AG08395 (cell line): Measurements from ENCODE around the gene NALCN.
A peak's percentile ranks its signal among the peaks of the same experiment; 100 is the strongest.

Experiments
- DNase-seq: peaks from one replicate; pipeline ENCODE4 v3.0.0; 2012; ENCODE audit warnings: mixed read lengths, low spot score

NALCN gene

DNA sequence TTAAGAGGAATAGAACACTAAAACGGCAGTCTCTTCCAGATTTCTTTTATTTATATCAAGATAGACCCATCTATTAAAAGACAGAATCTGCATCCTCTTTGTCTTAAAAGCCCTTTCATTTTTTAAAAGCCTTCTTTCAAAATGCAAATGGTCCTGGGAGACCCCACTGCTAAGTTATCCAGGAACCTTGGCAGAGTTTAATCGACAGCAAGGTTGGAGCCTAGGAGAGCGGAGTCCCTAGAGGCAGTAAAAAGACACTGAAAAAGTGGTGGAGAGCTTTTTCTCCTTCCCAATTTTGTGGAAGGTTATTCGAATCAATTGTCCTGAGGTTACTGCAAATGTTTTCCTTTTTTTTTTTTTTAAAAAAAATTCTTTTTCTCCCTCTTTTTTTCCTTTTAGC lies 294.7 kb downstream of the NALCN start:
- no peak for DNase-seq

DNA sequence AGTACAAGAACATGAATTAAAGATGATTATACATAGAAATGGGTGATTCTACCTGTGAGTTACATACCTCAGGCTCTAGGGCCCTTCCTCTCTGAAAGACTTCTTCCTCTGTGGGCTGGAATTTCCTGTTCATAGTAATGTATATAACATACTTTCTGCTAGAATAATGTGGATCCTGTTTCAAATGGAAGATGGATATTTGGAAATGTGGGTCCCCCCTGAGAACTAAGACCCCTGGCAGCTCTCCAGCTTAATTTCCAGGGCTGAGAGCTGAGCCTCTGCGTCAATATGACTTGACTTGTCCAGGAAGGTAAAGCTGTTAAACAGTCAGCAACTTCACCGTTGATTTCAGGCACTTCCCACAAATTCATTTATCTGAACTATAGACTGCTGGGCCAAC lies 296.3 kb downstream of the NALCN start:
- no peak for DNase-seq

DNA sequence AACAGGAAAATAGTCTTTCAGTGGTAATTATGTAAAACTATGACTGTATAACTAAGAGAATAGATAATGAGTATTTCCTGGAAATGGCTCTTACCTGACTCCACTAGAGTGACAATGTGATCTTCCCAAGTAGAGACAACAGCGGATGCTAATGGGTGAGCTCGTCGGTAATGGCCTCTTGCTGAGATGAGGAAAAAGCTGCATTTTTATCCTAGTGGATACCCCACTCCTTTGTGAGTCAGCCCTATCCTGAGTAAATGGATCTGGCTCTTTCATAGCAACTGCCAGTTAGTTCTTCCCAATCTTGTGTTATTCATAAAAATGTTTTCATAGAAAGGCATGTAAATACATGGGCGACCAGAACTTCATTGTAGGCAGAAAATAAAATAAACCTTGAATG lies 299.5 kb downstream of the NALCN start:
- DNase-seq: no peak

DNA sequence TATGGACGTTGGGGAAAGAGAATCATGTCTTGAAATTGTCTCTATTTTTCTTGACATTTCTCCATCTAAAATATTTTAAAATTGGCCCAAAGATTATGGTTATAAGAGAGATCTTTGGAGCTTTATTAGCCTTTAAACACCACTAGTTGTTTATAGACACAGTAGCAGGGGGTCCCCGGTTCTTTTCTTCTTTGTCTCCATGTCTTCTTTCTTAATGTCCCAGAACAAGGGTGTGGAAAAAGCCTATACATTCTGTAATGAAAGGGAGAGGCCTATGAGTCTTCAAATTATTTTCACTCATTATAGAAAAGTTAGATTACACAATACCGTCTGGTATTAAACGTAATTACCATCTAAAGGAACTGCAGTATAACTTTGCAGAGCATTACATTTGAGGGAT lies 300.0 kb downstream of the NALCN start:
- no peak for DNase-seq

DNA sequence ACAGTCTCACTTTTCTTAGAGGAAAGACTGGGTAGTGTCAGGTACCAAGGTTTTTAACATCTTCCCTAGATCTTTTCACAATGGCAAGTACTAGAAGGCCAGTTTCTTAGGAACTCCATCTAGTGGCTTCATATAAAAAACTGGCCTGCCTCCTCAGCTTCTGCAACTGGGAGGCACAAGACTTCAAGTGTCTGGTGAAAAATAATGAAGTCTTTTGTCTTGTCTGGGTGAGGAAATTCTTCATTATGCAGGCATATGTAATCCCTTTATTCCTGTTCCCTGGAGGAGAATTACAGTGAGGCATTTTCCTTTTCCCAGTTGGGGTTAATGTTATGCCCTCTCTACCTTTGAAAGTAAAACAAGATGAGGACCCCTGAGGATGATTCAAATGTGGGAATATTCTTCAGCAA lies 300.5 kb downstream of the NALCN start:
- no peak for DNase-seq

DNA sequence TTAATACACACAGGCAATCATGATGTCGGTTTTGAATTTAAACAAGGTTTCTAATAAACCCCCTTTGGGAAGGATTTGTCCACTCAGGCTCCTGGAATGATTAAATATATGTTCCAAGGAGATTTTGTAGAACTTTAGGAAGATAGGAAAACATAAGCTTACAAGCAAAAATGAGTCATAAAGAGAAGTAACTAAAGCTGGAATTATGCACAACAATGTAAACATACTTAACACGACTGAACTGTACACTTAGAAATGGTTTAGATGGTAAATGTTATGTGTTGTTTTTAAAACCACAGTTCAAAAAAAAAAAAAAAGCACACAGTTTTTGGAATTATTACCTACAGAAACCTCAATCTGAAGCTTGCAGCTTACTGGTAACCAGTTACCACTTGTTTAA lies 304.4 kb downstream of the NALCN start:
- no peak for DNase-seq

DNA sequence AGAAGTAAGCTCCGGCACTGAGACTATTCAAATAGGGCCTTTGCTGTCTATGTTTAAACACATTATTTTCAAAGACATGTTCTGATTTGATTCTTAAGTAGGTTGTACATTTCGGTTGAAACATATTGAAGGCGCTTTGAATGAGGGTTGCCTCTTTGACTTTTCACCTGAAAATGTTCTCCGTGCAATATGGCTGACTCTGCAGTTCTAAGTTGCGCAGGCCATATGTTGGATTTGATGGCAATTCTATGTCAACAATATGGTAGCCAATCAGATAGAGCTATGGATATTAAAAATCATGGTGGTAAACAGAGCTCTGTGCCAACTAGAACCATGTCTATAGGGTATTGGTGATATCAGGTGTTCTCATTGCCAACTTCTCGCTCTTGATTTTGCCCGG lies 307.3 kb downstream of the NALCN start:
- DNase-seq: no peak

DNA sequence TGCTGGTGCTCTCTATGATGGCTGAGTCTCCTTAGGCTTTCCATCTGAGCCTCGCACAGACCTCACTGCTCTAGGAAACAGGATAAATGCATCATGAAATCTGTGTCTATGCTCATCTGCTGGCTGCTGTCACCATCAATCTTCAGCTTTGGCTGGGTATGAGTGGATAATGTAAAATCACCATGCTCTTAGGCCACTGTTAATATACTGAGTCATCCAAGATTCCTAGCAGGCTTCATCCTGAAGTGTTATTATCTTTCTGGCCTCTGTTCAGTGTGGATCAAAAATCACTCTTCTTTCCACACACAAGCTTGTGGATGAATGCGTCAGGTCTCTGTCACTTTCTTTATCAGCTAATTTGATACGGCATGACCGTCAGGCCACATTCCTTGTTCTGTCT lies 317.4 kb downstream of the NALCN start:
- DNase-seq: no peak

DNA sequence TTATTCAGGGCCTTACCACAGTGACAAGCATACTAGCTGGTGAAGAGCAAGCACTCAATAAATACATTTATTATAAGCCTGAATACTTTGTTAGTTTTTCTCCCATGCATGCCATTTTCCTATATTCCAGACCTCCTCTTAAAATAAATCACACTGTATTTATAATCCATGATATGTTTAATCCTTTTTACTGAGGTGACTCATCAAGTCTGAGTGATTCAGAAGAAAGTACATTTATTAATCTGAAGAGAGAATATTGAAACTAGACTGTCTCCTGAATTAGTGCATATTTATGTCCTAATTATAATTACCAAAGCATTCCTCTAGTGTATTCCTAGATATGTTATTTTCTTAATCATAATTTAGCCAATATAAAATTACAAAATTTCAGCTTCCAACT lies 323.3 kb downstream of the NALCN start:
- DNase-seq: no peak

DNA sequence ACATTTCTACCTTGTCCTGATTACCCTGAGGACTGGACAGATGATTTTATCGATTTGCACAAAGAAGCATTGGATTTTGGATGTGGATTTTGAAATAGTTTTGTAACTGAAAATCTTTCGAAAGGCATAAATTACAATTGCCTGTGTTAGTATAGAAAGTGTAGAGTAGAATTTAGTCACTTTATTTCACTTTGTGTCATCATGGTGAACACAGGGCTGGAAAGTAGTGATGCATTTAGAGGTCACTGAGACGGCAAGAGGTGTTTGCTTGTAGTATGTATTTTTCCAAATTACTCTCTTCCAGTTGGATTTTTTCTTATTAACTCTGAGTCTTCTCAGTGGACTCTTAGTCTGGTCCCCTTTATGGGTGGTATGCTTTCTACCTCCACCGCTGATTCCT lies 326.0 kb downstream of the NALCN start:
- no peak for DNase-seq

DNA sequence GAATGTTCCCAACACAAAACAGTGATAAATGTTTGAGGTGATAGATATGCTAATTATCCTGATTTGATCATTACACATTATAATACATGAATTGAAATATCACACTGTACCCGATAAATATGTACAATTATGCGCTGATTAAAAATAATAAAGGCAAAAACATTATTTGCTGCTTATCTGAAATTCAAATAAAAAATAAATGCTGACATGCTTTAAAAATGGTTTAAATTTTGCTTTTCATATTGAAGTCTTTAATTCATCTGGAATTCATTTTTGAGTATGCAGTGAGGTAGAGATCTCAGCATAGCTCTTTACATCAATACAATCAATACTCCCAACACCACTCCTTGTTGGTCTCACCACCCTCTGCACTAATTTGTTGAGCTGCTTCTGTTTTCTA lies 330.8 kb downstream of the NALCN start:
- no peak for DNase-seq

DNA sequence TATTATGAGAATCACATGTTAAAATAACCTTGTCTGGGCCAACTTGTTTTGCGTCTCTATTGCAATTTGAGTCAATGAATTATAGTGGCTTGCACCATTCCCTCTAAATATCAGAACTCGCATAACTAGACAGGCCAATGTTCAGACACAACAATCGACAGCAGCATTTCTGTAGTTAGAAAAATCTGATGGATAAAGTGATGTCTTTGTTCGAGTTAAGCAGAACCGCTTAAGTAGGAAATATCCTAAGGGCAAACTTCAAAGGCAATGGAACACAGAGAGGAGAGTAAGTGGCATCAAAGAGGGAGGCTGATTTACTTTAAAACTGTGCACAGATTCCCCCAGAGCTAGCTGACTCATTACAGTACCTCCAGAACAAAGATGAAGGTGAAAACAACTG lies 333.9 kb downstream of the NALCN start:
- no peak for DNase-seq

DNA sequence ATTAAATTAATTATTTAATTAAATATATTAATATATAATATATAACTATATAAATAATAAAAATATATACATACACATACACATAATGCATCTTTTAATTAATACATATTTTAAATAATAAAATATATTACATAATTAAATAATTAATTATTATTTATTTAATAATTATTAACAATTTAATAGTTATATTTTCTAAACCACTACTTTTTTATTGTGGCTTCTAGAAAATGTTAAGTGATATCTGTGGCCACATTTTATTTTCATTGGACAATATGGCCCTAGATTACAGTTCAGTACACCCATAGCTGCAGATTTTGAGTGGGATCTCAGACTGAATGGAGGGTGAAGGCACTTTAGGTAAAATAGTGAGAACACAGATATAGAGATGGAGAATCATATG lies 335.7 kb downstream of the NALCN start:
- DNase-seq: no peak

DNA sequence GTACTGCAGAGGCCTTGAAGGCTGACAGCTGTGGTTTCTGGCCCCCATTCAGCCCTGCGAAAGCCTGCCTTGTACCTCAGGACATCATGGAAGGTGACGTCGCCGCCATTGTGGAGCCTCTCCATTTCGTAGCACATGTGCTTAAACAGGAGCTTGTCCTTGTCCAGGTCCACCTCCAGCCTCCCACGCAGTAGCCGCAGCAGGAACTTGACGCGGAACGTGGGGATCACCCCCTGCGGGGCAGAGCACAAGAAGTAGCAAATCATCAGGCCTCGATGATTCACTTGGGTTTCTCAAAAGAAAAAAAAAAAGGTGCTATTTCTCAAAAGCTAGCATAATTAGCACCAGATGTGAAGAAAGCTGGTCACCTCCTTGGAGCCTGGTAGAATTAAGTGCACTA lies 351.0 kb downstream of the NALCN start:
- DNase-seq: peak; percentile 78

DNA sequence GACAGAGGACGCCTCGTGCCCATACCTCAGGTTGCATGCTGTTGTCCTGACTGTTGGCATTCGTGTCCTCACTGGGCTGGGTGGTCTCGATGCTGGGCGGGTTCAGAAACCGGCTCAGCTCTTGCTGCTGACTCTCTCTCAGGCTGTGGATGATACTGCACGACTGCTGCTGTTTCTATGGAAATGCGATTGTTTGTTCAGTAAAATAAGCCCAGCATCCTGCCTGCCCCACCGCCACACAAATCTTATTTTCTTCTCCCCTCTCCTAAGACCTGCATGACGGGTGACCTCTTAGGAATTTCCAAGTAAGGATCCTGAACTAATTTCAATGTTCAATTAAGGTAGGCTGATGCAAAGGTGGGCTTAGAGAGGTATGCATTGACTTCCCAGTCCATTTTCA lies 356.5 kb downstream of the NALCN start:
- DNase-seq: no peak

DNA sequence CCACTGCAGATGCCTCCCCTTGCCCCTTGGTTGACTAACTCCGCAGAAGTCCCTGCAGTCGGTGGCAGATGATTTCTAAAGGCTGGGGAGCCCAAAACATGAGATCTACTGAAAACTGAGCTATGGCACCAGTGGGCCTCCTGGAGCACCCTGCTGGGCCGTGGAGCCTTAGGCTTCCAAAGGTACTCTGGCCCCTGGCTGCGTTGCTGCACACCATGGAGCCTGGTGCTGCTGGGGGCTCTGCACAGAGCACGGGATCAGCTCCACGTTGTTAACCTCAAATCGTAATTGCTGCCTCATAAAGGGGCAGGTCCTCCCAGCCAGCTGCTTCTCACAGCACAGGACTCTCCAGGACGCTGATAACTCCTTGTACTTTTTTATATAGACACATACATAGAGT lies 357.5 kb downstream of the NALCN start:
- no peak for DNase-seq

DNA sequence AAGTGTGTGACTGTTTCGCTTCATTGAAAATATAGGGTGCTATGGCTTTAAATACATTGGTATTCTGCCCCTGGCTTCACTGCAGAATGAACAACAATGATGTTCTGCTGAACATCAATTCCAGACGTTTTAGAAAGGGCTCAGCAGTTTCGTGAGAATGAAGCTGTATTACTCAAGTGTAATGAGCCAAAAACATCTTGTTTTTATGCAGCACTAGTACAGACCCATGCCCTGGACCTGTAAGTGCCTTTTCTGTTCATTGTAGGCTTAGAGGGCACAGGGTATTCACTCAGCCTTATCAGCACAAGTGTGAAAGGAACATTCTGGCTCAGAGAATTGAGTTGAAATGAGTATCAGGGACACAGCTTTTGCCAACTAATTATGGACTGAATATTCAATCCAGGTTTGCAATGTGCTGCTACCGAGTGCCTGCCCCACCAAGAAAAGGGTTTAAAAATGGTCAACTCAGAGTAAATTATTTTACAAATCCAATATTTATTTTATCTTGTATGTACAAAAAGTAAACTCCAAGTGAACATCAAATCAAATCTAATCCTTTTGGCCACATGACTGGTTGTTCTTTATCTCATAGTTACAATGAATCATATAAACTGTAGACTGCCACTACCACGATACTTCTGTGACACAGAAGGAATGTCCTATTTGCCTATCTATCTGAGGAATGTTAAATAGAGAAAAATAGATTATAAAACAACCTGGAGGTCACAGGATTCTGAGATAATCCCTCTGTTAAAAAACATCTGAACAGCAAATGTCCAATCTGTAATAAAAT lies 362.8 kb downstream of the NALCN start:
- DNase-seq: no peak

DNA sequence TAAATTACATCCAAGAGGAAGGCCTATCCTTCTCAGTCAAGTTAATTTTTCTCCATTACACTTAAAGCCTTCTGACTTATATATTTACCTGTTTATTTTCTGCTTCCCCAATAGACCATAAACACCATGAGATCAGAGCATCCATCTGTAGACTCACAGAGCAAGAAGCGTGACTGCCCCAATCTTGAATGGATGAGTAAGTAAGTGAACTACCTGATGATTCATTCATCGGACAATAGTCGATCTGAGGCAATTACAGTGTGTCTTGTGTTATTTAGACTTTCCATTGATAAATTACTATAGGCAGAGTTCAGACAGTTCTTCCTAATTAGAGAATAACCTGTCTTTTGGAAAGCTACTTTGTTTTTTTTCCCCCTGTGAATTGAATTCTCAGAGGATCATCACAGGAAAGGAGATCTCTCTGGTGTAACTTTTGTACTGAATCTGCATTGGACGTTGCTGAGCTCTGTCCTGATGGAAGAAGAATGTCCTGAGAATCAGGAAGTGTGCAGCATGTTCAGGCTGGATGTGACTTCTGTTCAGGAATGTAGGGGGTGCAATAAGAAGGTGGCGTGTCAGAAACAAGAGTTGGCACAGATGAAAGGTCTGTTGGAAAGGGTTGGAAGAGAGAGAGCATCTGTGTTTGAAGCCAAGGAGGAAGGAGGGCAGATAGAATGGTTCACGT lies 367.0 kb downstream of the NALCN start:
- DNase-seq: peak; percentile 50

DNA sequence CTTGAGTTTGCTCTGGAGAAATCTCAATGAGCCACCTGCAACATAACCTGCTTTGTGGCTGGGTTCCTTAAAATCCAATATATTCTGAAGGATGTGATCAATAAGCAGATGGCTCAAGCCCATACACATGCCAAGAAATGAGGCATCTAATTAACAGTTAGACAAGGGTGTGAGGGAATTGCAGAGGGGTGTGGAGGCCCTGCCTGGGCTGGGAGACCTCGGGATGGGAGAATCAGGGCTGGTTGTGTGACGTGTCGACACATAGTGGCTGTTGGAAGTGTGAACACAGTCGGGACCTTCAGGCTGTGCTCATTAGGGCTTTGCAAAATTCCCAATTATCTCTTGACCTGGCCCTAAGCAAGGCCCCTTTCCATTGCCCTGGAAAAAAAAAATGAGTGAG lies 379.8 kb downstream of the NALCN start:
- DNase-seq: no peak

DNA sequence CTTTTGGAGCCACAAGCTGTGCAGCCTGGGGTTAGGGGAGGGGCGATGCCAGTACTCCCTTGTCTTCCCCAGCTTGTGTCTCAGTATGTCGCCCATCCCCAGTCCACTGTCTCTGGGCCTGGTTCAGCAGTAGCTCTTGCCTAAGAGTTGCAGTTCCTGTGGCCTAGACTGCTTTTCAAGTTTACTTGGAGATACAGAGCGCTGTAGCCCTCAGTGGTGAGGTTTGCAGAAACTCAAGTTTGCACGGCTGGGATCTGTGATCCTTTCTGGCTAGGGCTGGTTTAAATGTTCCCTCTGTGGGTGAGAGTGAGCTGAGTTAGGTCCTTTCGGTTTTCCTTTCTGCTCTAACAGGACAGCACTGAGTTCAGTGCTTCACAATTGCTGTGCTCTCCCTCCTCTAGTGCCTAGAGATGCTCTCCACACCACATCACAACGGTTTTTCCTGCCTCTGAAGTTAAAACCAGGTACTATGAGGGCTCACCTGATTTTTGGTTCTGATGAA lies 381.1 kb downstream of the NALCN start:
- DNase-seq: no peak

DNA sequence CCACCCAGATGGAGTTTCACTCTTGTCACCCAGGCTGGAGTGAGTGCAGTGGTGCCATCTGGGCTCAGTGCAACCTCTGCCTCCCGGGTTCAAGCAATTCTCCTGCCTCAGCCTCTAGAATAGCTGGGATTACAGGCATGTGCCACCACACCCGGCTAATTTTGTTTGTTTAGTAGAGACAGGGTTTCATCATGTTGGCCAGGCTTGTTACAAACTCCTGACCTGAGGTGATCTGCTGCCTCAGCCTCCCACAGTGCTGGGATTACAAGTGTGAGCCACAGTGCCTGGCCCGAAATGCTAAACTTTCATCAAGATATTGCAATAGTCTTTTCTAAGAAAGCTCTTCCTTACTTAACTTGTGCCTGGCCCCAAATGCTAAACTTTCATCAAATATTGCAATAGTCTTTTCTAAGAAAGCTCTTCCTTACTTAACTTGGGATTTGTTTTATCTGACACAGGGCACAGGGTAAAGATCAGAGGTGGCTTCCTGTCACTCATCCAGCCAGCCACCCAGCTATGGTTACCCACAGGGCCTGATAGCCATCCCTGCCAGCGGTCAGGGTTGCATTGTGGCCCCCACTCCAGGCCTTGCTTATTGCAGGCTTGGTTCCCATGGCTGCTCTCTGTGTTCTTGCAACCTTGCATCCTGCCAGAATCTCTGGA lies 389.4 kb downstream of the NALCN start:
- no peak for DNase-seq

DNA sequence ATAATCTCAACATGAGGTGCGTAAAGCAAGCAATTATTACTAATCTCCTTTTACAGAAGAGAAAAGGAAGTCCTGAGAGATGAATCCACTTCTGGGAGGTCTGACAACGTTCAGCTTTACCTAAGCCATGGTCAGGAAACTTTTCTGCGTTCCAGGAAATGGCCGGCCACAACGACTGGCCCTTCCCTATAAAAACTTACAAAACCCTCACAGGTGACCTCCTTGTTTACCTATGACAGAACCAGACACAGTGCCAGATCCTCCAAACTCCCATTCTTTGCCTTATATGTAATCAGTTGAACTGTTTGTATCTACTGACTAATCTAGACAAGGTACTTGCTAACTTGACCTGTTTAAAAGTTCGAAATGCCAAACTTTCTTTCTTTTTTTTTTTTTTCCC lies 390.0 kb downstream of the NALCN start:
- no peak for DNase-seq

DNA sequence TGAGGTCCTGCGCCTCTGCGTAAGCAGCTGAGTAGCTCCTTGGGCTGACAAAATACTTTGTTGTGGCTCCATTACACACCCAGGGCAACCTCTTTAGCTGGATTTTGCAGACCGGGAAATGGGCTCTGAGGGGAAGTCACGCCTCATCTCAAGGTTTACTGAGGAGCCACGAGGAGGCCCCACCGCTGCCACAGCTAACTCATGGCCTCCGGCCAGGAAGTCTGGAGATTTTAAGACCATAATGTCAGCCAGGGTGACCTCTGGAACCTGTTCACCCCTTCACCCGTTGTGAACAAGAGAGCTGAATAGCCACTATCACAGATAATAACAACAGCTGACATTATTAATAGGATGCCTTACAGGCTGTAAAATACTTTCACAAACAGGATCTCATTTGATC lies 390.4 kb downstream of the NALCN start:
- DNase-seq: no peak
